HEK293 (cell line): Measurements from ENCODE around the gene HECTD2.

Source experiments
- ZNF157 ChIP-seq: fragments of 450-650 bp; formaldehyde crosslinking; IDR thresholded peaks from 2 replicates; pipeline ENCODE4 v1.5.1; 2016; ENCODE audit warnings: missing biosample characterization, missing genetic modification characterization
- ZNF549 ChIP-seq: fragments of 450-650 bp; IDR thresholded peaks from 2 replicates; pipeline ENCODE4 v1.5.1; 2018; ENCODE audit warnings: missing biosample characterization, missing genetic modification characterization, mild to moderate bottlenecking, inconsistent platforms, moderate library complexity
- TF ChIP-seq, protein P1 (sequence below): IDR thresholded peaks from 2 replicates; pipeline ENCODE4 v1.6.1; 2011; ENCODE audit warnings: mild to moderate bottlenecking, low read depth, low read length, borderline replicate concordance
- TF ChIP-seq, protein P2 (sequence below): fragments of 450-650 bp; formaldehyde crosslinking; IDR thresholded peaks from 2 replicates; pipeline ENCODE4 v1.5.1; 2016; ENCODE audit warnings: missing biosample characterization, missing genetic modification characterization

DNA sequence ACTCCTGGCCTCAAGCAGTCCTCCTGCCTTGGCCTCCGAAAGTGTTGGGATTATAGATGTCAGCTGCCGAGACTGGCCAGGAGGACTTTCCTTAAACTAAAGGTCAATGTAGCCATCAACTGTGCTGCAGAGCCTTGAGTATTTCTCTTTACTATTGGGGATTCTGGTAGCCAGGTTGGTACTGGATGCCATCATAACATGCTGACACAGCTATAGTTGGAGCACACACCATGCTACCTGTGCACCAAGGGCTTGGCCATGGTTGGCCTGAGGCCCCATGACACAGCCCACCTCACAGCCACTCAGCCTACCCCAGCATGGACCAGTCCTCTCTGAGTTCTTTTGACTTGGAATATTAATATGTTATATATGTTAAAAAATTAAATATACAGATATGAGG lies 54.4 kb downstream of the HECTD2 start:
- no peak for TF ChIP-seq ZNF157 (tag by site-specific recombination)
- TF ChIP-seq, protein P1, sequence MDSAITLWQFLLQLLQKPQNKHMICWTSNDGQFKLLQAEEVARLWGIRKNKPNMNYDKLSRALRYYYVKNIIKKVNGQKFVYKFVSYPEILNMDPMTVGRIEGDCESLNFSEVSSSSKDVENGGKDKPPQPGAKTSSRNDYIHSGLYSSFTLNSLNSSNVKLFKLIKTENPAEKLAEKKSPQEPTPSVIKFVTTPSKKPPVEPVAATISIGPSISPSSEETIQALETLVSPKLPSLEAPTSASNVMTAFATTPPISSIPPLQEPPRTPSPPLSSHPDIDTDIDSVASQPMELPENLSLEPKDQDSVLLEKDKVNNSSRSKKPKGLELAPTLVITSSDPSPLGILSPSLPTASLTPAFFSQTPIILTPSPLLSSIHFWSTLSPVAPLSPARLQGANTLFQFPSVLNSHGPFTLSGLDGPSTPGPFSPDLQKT = no peak
- no peak for TF ChIP-seq ZNF549 (tag by site-specific recombination)
- TF ChIP-seq, protein P2, sequence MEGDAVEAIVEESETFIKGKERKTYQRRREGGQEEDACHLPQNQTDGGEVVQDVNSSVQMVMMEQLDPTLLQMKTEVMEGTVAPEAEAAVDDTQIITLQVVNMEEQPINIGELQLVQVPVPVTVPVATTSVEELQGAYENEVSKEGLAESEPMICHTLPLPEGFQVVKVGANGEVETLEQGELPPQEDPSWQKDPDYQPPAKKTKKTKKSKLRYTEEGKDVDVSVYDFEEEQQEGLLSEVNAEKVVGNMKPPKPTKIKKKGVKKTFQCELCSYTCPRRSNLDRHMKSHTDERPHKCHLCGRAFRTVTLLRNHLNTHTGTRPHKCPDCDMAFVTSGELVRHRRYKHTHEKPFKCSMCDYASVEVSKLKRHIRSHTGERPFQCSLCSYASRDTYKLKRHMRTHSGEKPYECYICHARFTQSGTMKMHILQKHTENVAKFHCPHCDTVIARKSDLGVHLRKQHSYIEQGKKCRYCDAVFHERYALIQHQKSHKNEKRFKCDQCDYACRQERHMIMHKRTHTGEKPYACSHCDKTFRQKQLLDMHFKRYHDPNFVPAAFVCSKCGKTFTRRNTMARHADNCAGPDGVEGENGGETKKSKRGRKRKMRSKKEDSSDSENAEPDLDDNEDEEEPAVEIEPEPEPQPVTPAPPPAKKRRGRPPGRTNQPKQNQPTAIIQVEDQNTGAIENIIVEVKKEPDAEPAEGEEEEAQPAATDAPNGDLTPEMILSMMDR (tag by site-specific recombination) = no peak
